Islet of Langerhans (tissue), 1 donor: ENCODE measurements around the gene ISLR2.

ENCODE experiments used
- FAIRE-seq: peaks from one replicate; lab custom pipeline; 2011; peaks lifted over from hg19 to GRCh38; lab: Jason Lieb, UNC

ISLR2 gene

DNA sequence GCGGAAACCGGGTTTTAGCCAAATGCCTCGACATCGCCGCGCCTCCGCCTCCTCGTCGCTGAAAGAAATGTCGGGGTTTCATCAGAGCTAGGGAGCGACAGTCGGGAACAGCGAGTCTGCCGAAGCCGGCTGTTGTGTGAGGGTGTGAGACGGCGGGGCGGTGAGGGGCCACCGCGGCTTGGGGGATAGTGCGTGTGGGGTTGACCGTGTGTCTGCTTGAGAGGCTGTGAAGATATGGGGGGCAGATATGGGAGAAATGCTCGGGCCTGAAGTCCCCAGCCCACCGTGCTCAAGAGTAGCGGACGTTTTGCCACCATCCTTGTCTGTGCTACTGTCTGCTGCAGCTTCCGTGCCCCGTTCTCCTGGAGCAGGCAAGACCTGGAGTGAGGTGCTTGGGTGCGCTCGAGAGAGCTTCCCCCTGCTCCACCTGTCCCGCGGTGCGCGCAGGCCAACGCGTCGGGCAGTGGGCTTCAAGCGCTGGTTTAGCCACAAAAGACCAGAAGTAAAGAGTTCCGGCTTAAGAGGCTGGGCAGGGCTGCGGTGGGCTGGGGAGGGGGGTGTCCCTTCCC lies 716 bp upstream of the ISLR2 start:
- no peak for FAIRE-seq

DNA sequence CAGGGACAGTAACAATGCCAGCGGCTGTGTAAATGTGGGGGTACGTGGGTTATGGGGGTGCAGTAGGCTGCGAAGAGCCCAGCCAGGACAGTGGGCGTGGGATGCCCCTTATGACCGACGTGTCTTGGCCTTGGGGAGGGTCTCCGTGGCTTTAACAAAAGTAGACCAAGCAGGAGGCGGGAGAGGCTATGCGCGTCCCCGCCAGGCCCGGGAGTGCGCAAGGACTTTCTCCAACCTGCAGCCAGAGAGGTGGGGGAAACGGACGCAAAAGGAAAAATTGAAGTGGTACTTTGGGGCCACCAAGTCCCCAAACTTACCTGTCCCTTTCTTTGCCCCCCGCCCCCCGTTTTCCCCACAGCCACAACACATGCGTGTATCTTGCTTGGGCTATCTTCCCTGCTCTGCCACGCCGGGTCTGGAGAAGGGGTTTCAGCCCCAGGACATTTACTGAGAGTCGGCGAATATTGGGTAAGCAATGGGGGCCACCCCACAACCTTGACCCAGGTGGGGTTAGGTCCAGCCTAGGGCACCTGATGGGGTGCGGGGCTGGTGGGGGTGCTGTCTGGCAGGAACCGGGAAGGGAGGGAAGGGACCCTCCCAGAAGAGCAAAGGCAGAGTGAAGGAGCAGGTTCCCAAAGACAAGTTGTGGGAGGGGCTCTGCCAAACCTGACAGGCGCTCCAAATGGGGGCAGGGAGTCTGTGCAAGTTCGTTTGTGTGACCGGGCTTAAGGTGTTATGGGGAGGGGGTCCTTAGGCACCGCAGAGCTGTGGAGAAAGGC lies 652 bp downstream of the ISLR2 start:
- FAIRE-seq: no peak

GRCh38 chr15:74131628-74132413 lies 1.4 kb downstream of the ISLR2 start:
- FAIRE-seq: no peak

- no peak for FAIRE-seq
Measured at GRCh38 chr15:74132681-74133651, 2.6 kb downstream of the ISLR2 start.

GRCh38 chr15:74133694-74134386 lies 3.5 kb downstream of the ISLR2 start:
- no peak for FAIRE-seq

- FAIRE-seq: no peak
Measured at GRCh38 chr15:74134387-74135027, 4.1 kb downstream of the ISLR2 start.

DNA sequence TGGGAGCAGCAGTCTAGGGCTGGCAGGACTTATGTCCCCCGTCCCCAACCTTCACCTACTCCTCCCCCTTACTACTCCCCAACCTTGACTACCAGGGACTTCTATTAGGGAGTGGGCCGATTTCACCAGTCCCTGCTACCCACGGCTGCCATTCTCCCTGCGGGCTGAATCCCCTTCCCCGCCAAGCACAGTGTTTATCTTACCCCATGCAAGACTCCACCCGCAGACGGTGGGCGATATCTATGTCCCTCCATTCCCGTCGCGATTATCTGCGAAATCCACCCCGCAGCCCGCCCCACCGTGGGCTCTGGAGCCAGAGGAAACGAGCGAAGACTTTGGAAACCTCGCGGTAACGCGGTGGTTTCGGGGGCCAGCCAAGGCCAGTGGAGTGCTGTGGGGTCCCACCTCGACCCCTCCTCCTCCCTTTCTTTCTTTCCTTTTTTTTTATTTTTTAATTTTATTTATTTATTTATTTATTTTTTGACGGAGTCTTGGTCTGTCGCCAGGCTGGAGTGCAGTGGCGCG lies 4.7 kb downstream of the ISLR2 start:
- FAIRE-seq: no peak

DNA sequence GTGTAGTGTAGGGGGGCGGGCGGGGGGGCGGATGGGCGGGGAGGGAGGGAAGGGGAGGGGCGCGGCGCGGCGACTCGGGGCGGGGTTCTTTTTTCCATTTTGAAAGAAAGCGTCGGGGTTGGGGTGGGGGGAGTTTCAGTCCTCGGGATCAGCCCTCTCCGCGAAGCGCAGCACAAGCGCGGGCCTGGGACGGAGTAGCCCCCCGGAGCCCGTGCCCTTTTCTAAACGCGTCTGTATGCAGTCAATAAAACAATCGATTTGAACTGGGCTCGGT lies 6.1 kb downstream of the ISLR2 start:
- FAIRE-seq: no peak

GRCh38 chr15:74136814-74137536 lies 6.6 kb downstream of the ISLR2 start:
- FAIRE-seq: no peak

DNA sequence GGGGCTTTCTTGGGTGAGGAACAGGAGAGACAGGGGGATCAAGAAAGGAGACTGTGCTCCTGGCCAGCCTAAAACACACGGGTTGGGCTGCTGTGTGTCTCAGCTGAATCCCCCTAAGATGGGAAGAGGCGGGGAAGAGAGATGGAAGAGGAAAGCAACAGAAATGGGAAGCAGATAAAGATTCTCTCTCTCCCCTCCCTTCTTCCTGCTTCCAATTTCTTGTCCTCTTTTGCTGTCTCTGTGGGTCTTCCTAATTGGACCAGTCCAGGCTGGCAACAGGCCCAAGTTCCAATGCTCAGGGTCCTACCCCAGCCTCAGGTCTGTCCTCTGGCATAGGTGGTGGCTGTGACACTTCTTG lies 7.1 kb downstream of the ISLR2 start:
- FAIRE-seq: no peak

DNA sequence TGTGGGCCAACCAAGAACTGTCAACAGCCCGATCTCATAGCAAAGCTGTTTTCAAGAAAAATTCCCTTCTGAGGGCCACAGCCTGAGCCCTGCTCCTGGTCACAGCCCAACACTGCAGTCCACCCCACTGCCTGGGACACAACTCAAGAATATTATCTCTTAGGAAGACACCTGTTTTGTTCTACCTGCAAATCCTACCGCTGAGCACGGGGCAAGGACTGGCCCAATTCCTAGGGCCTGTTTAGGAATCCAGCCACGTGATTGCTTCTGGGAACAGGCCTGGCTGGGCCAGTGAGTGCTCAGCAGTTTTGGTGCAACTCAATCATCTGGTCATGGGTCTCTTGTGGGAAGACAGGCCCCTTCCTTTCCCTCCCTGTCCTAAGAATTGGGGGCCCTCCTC lies 8.3 kb downstream of the ISLR2 start:
- FAIRE-seq: no peak

DNA sequence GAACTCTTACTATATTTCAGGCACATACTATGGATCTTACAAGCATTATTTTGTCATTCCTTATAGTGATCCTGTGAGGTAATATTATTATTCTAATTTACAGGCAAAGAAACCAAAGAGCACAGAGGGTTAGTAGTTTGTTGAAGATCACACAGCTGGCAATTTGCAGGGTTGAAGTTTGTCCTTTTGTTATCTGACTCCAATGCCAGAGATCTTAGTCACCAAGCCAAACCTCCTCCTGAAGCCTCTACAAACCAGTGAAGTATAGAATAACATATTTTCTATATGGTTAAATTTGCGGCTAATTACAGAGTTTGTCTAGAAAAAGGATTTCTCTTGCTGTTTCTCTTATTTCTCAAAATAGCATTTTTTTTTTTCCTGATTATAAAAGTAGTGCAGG lies 11.2 kb downstream of the ISLR2 start:
- no peak for FAIRE-seq

DNA sequence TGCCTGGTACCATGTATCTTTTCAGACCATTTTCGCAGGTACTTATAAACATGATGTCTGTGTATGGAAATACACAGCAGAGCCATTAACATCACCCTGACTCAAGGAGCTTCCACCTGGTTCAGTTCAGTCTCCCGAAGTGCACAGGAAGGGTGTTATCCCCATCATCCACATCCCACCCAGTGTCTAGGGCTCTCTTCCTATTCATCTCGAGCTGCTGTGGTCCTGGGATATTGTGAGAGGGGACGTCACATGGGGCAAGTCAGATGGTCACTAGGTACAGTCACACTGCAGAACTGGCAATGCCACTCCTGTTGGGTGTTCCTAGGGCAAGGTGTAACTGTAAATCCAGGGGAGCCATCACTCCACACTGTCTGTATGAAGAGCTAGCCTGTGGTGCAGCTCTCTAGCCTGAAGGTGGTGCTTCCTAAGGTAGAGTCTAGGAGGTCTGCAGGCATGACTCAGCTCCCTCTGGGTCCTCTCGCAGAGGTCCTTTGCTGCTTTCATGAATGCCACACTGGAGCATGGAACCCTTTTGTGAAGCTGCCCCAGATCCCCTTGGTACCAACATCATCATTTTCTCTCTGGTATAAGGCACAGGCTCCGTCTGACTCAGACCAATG lies 13.9 kb downstream of the ISLR2 start:
- FAIRE-seq: no peak

DNA sequence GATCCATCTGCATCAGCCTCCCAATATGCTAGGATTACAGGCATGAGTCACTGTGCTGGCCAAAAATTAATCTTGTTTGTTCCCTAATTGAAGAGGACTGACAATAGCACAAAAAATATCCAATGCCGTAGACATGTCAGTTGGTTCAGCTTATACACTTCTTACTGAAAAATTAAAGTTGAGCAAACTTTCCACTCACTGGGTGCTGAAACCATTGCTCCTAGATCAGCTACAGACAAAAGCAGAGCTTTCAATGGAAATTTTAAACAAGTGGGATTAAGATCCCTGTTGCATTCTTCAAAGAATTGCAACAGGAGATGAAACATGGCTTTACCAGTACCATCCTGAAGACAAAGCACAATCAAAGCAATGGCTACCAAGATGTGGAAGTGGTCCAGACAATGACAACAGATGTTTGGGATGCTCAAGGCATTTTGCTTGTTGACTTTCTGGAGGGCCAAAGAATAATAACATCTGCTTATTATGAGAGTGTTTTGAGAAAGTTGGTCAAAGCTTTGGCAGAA lies 16.0 kb downstream of the ISLR2 start:
- no peak for FAIRE-seq

DNA sequence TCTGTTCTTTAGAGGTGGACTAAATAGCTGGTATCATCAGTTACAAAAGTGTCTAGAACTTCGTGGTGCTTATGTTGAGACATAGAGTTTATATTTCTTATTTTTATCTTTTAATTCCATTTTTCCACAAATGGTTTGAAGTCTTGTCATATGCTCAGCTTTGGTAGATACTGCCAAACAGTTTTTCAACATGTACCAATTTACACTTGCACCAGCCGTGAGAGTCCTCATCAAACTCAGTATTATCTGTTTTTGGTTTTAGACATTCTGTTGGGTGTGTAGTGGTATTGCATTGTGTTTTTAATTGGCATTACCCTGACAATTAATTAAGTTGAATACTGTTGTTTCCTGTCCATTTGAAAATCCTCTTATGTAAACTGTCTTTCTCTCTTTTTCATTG lies 16.7 kb downstream of the ISLR2 start:
- no peak for FAIRE-seq

- no peak for FAIRE-seq
Measured at GRCh38 chr15:74155766-74156417, 25.5 kb downstream of the ISLR2 start.

DNA sequence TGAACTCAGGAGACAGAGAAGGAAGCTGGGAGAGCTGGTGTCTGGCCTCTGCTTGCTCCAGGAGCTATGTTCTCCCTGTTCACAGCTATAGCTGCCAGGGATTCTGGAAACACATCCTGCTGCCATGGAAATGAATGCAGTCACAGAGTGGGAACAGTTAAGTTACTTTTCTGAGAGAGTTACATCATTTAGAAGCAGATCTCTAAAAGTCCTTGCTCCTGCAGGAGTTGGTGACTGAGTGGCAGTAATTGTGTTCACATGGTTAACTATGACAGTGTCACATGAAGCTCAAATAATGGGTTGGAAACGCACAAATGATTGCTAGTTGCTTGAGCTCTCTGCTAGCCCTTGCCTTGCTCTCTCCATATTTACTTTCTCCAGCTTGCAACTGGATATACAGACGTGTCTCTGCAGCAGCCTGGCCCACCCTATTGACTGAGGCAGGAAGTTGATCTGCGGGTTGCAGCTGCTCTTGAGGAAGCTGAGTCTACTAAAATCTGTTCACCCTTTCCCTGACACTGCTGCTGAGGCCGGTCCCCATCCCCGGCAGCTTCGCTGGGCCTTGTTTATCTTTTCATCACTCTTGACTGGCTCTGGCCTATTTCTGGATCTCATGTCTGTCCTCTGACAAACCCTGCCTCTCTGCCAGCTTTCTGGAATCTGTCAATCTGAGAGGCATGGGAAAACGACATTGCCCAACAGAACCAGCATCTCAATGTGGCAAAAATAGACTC lies 26.5 kb downstream of the ISLR2 start:
- FAIRE-seq: peak; percentile 21
